GM18868 (cell line): ENCODE results near the gene TBC1D4.
A peak's percentile ranks its signal among the peaks of the same experiment; 100 is the strongest.
"Not testable (repeated sequence)": the region's sequence is repeated elsewhere in the genome, so short reads cannot be mapped to it uniquely, and the experiment has no call there.

Experiments used
- ATAC-seq: cut with Tn5 transposase; IDR thresholded peaks from one replicate; pipeline ENCODE4 v1.9.1; 2021; ENCODE audit warnings: mild to moderate bottlenecking, moderate library complexity; ENCODE audit not compliant: unreplicated experiment

Gene TBC1D4

GRCh38 chr13:75364131-75364713 is 117.7 kb downstream of the TBC1D4 start:
- no peak for ATAC-seq

GRCh38 chr13:75363371-75363770 is 118.6 kb downstream of the TBC1D4 start:
- ATAC-seq, result no peak

- ATAC-seq, result no peak
Measured at GRCh38 chr13:75362026-75362425, 119.9 kb downstream of the TBC1D4 start.

GRCh38 chr13:75360170-75360569 is 121.8 kb downstream of the TBC1D4 start:
- no peak for ATAC-seq

GRCh38 chr13:75359266-75359665 is 122.7 kb downstream of the TBC1D4 start:
- no peak for ATAC-seq

GRCh38 chr13:75357576-75358289 is 124.2 kb downstream of the TBC1D4 start:
- peak; percentile 76 for ATAC-seq

GRCh38 chr13:75356421-75356820 is 125.5 kb downstream of the TBC1D4 start:
- ATAC-seq, result no peak

- ATAC-seq, result no peak
Measured at GRCh38 chr13:75355609-75356008, 126.4 kb downstream of the TBC1D4 start.

- ATAC-seq, result peak; percentile 87
Measured at GRCh38 chr13:75353781-75354193, 128.2 kb downstream of the TBC1D4 start.

GRCh38 chr13:75352641-75353327 is 129.2 kb downstream of the TBC1D4 start:
- no peak for ATAC-seq

- not testable (repeated sequence) for ATAC-seq
Measured at GRCh38 chr13:75351538-75351937, 130.4 kb downstream of the TBC1D4 start.

GRCh38 chr13:75347925-75348324 is 134.0 kb downstream of the TBC1D4 start:
- no peak for ATAC-seq

- no peak for ATAC-seq
Measured at GRCh38 chr13:75347457-75347856, 134.5 kb downstream of the TBC1D4 start.

- no peak for ATAC-seq
Measured at GRCh38 chr13:75345193-75345592, 136.8 kb downstream of the TBC1D4 start.

GRCh38 chr13:75341028-75341427 is 140.9 kb downstream of the TBC1D4 start:
- ATAC-seq, result peak; percentile 98

GRCh38 chr13:75339635-75340374 is 142.2 kb downstream of the TBC1D4 start:
- no peak for ATAC-seq

GRCh38 chr13:75334634-75335447 is 147.1 kb downstream of the TBC1D4 start:
- no peak for ATAC-seq

- no peak for ATAC-seq
Measured at GRCh38 chr13:75333103-75333502, 148.9 kb downstream of the TBC1D4 start.

- no peak for ATAC-seq
Measured at GRCh38 chr13:75331792-75332349, 150.1 kb downstream of the TBC1D4 start.

GRCh38 chr13:75330770-75331169 is 151.2 kb downstream of the TBC1D4 start:
- no peak for ATAC-seq
